ENCODE data around the gene PDE4A.

The PDE4A gene

DNA sequence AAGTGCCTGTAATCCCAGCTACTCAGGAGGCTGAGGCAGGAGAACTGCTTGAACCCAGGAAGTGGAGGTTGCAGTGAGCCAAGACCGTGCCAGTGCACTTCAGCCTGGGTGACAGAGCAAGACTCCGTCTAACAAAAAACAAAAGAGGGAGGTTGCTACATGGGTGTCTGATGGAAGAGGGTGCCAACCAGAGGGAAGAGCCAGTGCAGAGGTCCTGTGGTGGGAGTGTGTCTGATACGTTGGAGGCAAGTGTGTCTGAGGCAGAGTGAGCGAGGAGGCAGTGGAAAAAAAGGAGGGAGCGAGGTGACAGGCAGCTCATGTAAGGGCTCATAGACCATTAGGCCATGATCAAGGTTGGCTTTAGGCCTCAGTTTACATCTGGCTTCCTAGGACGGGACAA is 6.8 kb downstream of the PDE4A start:
- H3K9me3 Mint-ChIP-seq: no peaks in the 10 kb centered on the region
- peaks cover 13% of the 10 kb centered on the region for H3K36me3 Mint-ChIP-seq (ENCODE audit: low read depth)
- H3K4me1 Mint-ChIP-seq (ENCODE audit: low read depth): peaks cover 92% of the 10 kb centered on the region
- H3K27ac Mint-ChIP-seq: peak overlapping the region; percentile 92
- intact Hi-C loops (cut with micrococcal nuclease): no loop called here
- H3K27me3 Mint-ChIP-seq: peaks cover 14% of the 10 kb centered on the region
- H3K4me3 Mint-ChIP-seq: no peak overlapping the region

- Mint-ChIP-seq H3K27ac (peak overlapping the region; percentile 92), H3K4me1 (ENCODE audit: low read depth) (peaks cover 89% of the 10 kb centered on the region)
- intact Hi-C loops (cut with micrococcal nuclease): no loop called here
Observed at GRCh38 chr19:10428996-10429381, 8.7 kb downstream of the PDE4A start.

DNA sequence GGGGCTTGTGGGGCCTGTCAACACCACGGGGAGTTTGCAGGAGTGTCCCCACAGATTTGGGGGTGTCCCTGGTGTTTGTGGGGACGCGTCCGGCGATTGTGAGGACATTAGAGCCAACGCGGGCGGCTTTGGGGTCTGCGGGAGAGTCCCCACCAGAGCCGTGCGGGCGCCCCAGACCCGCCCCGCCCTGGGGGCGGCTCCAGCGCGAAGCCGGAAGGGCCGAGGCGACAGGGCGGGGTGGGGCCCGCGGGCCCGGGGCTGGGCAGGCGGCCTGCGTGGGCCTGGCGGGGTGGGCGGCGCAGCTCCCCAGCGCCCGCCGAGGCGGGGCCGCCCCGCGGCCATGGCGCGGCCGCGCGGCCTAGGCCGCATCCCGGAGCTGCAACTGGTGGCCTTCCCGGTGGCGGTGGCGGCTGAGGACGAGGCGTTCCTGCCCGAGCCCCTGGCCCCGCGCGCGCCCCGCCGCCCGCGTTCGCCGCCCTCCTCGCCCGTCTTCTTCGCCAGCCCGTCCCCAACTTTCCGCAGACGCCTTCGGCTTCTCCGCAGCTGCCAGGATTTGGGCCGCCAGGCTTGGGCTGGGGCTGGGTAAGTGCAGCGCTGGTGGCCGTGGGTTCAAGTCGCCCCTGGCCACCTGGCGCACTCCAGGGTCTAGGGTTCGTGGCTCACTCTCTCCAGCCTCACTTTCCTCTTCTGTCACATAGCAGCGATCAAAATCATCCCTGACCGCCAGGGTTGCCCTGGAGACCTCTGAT is 10.3 kb downstream of the PDE4A start:
- H3K9me3 Mint-ChIP-seq: no peaks in the 10 kb centered on the region
- H3K4me3 Mint-ChIP-seq: peak overlapping the region; percentile 98
- H3K27ac Mint-ChIP-seq: peak overlapping the region; percentile 92
- H3K36me3 Mint-ChIP-seq (ENCODE audit: low read depth): peaks cover 41% of the 10 kb centered on the region
- H3K27me3 Mint-ChIP-seq: peaks cover 10% of the 10 kb centered on the region
- peaks cover 85% of the 10 kb centered on the region for H3K4me1 Mint-ChIP-seq (ENCODE audit: low read depth)
- intact Hi-C loops (cut with micrococcal nuclease): loop anchor here (2.0 kb wide), 1 partner anchor 14 kb away; no protein-coding TSS in a partner anchor

More at GRCh38 chr19:10428996-10429381, 8.7 kb downstream of the PDE4A start:
- Mint-ChIP-seq H3K9me3 (no peaks in the 10 kb centered on the region), H3K4me3 (peak overlapping the region; percentile 36), H3K36me3 (ENCODE audit: low read depth) (peaks cover 24% of the 10 kb centered on the region), H3K27me3 (peaks cover 8% of the 10 kb centered on the region)

DNA sequence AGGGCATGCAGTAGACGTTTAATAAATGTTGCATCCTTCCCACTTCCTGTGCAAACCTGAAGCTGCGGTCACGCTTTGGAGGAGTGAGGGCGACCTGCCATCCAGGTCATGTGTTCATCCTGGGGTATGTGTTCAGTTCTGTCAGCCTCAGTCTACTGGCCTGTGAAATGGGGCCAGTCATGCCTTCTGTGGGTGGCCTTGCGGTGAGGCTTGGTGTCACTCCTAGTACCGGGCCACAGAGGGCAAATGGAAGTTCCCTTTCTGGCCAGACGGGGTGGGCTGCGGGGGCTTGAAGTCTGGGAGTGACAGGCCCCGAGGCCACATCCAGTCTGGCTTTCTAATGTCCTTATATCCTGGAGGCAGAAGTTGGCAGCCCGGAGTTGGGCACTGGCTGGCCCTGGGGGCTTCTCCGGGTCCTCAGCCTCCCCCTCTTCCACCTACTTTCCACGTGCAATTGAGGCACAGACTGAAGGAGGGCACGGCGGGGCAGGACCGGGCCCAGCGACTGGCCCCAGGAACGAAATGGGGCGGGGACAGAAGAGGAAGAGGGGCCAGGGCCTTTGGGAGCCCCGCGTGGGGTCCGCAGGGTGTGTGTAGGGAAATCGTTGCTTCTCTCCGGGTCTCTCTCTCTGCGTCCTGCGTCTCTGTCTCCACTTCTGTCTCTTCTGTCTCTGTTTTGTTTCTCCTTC is 11.1 kb downstream of the PDE4A start:
- intact Hi-C loops (cut with micrococcal nuclease): loop anchor here (2.0 kb wide), 1 partner anchor 15 kb away; no protein-coding TSS in a partner anchor
- Mint-ChIP-seq H3K4me1 (ENCODE audit: low read depth) (peaks cover 84% of the 10 kb centered on the region), H3K9me3 (no peaks in the 10 kb centered on the region), H3K27me3 (peaks cover 10% of the 10 kb centered on the region), H3K27ac (peak overlapping the region; percentile 92), H3K36me3 (ENCODE audit: low read depth) (peaks cover 46% of the 10 kb centered on the region), H3K4me3 (peak overlapping the region; percentile 98)

GRCh38 chr19:10431943-10432735 is 11.8 kb downstream of the PDE4A start:
- Mint-ChIP-seq H3K27ac (peak overlapping the region; percentile 92), H3K9me3 (no peaks in the 10 kb centered on the region), H3K36me3 (ENCODE audit: low read depth) (peaks cover 46% of the 10 kb centered on the region), H3K27me3 (peaks cover 10% of the 10 kb centered on the region), H3K4me3 (peak overlapping the region; percentile 98), H3K4me1 (ENCODE audit: low read depth) (peaks cover 77% of the 10 kb centered on the region)
- intact Hi-C loops (cut with micrococcal nuclease): loop anchor here (2.0 kb wide), 1 partner anchor 15 kb away; no protein-coding TSS in a partner anchor

DNA sequence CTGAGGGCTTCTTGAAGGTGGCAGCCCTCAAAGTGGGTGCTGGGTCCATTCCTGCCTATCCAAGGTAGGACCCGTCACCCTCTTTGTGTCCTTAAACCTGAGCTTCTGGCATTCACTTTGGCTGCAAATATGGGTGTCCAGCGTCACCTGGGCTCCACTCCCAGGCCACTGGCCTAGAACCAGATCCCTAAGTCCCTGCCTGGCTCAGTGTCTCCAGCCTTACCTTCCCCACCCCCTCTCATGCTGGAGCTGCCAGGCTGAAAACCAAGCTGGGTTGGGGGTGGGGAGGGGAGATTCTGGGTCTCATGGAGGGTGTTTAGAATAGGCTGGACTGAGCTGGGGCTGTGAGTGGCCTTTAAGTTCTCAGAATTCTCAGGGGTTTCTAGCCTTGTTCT is 12.4 kb downstream of the PDE4A start:
- H3K4me3 Mint-ChIP-seq: peak overlapping the region; percentile 98
- peaks cover 10% of the 10 kb centered on the region for H3K27me3 Mint-ChIP-seq
- peaks cover 71% of the 10 kb centered on the region for H3K4me1 Mint-ChIP-seq (ENCODE audit: low read depth)
- H3K9me3 Mint-ChIP-seq: no peaks in the 10 kb centered on the region
- intact Hi-C loops (cut with micrococcal nuclease): no loop called here
- peaks cover 51% of the 10 kb centered on the region for H3K36me3 Mint-ChIP-seq (ENCODE audit: low read depth)
- peak overlapping the region; percentile 92 for H3K27ac Mint-ChIP-seq

- H3K4me3 Mint-ChIP-seq: no peak overlapping the region
- intact Hi-C loops (cut with micrococcal nuclease): no loop called here
- no peaks in the 10 kb centered on the region for H3K9me3 Mint-ChIP-seq
- peak overlapping the region; percentile 92 for H3K27ac Mint-ChIP-seq
- peaks cover 10% of the 10 kb centered on the region for H3K27me3 Mint-ChIP-seq
- peaks cover 55% of the 10 kb centered on the region for H3K36me3 Mint-ChIP-seq (ENCODE audit: low read depth)
- H3K4me1 Mint-ChIP-seq (ENCODE audit: low read depth): peaks cover 67% of the 10 kb centered on the region
Observed at GRCh38 chr19:10433131-10433536, 12.8 kb downstream of the PDE4A start.

DNA sequence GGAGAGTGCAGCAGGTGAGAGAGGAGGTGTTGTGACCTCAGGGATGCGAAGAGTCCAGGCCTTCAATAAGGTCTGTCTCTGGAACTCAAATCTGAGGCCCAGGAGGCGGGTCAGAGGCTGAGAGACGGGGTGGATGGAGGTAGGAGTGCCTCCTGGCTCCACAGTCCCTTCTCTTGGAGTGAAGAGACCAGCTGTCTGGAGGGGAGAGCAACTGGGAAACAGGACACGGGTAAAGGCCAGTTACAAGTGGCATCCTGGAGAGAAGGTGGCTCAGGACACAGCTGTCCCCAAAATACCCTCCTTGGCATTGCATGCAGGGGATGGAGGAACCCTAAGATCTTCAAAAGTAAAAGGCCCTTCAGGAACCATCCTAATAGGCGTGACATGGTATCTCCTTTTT is 19.2 kb downstream of the PDE4A start:
- intact Hi-C loops (cut with micrococcal nuclease): no loop called here
- H3K27me3 Mint-ChIP-seq: no peaks in the 10 kb centered on the region
- peaks cover 31% of the 10 kb centered on the region for H3K4me1 Mint-ChIP-seq (ENCODE audit: low read depth)
- H3K27ac Mint-ChIP-seq: no peak overlapping the region
- H3K4me3 Mint-ChIP-seq: no peak overlapping the region
- H3K9me3 Mint-ChIP-seq: no peaks in the 10 kb centered on the region
- H3K36me3 Mint-ChIP-seq (ENCODE audit: low read depth): peaks cover 61% of the 10 kb centered on the region

DNA sequence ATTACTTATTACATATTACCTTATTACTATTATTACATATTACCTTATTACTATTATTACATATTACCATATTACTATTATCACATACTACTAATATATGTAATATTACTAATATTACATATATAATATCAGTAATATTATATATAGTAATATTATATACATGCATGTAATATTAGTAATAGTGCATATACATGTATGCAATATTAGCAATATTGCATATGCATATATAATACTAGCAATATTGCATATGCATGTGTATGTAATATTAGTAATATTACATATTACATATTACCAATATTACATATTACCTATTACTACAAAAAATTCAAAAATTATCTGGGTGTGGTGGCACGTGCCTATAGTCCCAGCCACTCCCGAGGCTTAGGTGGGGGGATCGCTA is 22.4 kb downstream of the PDE4A start:
- Mint-ChIP-seq H3K9me3 (no peaks in the 10 kb centered on the region), H3K4me1 (ENCODE audit: low read depth) (peaks cover 41% of the 10 kb centered on the region), H3K27me3 (peaks cover 1% of the 10 kb centered on the region), H3K27ac (no peak overlapping the region), H3K36me3 (ENCODE audit: low read depth) (peaks cover 70% of the 10 kb centered on the region), H3K4me3 (no peak overlapping the region)
- intact Hi-C loops (cut with micrococcal nuclease): no loop called here

DNA sequence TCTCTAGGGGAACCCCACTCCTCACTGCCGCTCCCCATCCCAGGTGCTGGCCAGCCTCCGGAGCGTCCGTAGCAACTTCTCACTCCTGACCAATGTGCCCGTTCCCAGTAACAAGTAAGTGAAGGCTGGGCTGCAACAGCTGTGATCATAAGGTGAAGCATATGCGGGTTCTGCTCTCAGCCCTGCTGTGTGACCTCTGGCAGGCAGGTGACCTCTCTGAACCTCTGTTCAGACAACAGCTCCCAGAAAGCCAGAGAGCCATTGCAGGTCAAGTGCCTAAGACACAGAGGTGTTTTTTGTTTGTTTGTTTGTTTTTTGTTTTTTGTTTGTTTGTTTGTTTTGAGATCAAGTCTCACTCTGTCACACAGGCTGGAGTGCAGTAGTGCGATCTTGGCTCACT is 28.7 kb downstream of the PDE4A start:
- Mint-ChIP-seq H3K9me3 (no peaks in the 10 kb centered on the region), H3K36me3 (ENCODE audit: low read depth) (peaks cover 98% of the 10 kb centered on the region), H3K4me1 (ENCODE audit: low read depth) (peaks cover 49% of the 10 kb centered on the region), H3K4me3 (no peak overlapping the region), H3K27me3 (peaks cover 31% of the 10 kb centered on the region), H3K27ac (no peak overlapping the region)
- intact Hi-C loops (cut with micrococcal nuclease): no loop called here

DNA sequence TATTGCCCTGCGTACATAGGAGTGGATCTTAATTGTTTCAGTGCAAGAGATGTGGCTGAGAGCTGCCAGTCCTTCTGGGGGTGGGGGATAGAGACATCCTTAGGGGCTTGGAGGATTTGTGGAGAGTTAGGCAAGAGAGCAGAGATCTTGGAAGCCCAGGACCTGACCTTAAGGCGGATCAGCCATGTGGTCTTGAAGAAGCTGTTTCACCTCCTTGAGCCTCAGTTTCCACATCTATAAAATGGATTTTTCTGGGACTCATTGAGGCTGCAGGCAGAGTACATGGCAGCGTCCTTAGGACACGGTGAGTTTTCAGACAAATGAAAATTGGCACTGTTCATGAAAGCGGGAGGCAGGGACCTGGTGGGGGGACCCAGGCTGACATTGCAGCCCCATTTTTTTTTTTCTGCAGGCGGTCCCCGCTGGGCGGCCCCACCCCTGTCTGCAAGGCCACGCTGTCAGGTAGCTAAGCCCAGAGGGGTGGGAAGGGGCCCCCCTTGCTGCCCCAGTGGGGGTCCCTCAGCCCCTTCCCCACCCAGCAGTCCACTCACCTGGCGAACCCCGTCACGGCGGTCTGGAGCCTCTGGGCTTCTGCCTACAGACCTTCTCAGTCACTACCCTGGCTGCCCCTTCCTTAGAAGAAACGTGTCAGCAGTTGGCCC is 30.0 kb downstream of the PDE4A start:
- no peaks in the 10 kb centered on the region for H3K9me3 Mint-ChIP-seq
- H3K4me3 Mint-ChIP-seq: no peak overlapping the region
- H3K27ac Mint-ChIP-seq: no peak overlapping the region
- H3K27me3 Mint-ChIP-seq: peaks cover 31% of the 10 kb centered on the region
- H3K36me3 Mint-ChIP-seq (ENCODE audit: low read depth): peaks cover 98% of the 10 kb centered on the region
- intact Hi-C loops (cut with micrococcal nuclease): no loop called here
- peaks cover 43% of the 10 kb centered on the region for H3K4me1 Mint-ChIP-seq (ENCODE audit: low read depth)

DNA sequence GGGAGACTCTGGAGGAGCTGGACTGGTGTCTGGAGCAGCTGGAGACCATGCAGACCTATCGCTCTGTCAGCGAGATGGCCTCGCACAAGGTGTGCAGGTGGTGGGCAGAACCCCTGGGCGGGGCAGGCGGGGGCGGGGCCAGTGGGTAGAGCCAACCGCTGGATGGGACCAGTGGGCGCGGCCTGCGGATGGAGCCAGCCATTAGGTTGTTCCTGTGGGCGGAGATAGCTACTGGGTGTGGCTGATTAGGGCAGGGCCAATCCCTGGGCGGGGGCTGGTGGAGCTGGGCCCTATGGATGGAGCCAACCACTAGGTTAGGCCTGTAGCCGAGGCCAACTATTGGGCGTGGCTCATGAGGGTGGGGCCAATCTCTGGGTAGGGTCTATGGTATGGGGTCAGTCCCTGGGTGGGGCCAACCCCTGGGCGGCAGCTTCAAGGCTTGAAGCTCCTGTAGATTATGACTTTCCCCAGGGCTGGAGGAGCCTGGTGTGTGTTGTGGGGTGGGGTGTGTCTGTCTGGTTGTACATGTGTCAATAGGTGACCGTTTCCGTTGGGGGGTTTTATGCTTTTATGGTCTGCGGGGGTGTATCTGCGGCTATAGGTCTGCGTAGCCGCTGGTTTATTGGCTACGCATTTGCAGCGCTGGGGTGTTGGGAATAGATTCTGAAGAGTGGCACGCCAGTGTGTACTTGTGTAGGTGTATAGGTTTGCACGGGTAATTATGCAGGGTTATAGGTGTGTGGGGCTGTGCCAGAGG is 30.7 kb downstream of the PDE4A start:
- Mint-ChIP-seq H3K9me3 (no peaks in the 10 kb centered on the region), H3K27ac (no peak overlapping the region), H3K36me3 (ENCODE audit: low read depth) (peaks cover 98% of the 10 kb centered on the region), H3K27me3 (peaks cover 31% of the 10 kb centered on the region), H3K4me3 (no peak overlapping the region), H3K4me1 (ENCODE audit: low read depth) (peaks cover 37% of the 10 kb centered on the region)
- intact Hi-C loops (cut with micrococcal nuclease): no loop called here
